GM19455 (cell line): Measurements from ENCODE around the gene B4GALT7.
A peak's percentile ranks its signal among the peaks of the same experiment; 100 is the strongest.
"Not testable (repeated sequence)": the region's sequence is repeated elsewhere in the genome, so short reads cannot be mapped to it uniquely, and the experiment has no call there.

Experiments used
- ATAC-seq: cut with Tn5 transposase; IDR thresholded peaks from one replicate; pipeline ENCODE4 v1.9.1; 2021; ENCODE audit not compliant: unreplicated experiment

Gene B4GALT7, protein sequence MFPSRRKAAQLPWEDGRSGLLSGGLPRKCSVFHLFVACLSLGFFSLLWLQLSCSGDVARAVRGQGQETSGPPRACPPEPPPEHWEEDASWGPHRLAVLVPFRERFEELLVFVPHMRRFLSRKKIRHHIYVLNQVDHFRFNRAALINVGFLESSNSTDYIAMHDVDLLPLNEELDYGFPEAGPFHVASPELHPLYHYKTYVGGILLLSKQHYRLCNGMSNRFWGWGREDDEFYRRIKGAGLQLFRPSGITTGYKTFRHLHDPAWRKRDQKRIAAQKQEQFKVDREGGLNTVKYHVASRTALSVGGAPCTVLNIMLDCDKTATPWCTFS

DNA sequence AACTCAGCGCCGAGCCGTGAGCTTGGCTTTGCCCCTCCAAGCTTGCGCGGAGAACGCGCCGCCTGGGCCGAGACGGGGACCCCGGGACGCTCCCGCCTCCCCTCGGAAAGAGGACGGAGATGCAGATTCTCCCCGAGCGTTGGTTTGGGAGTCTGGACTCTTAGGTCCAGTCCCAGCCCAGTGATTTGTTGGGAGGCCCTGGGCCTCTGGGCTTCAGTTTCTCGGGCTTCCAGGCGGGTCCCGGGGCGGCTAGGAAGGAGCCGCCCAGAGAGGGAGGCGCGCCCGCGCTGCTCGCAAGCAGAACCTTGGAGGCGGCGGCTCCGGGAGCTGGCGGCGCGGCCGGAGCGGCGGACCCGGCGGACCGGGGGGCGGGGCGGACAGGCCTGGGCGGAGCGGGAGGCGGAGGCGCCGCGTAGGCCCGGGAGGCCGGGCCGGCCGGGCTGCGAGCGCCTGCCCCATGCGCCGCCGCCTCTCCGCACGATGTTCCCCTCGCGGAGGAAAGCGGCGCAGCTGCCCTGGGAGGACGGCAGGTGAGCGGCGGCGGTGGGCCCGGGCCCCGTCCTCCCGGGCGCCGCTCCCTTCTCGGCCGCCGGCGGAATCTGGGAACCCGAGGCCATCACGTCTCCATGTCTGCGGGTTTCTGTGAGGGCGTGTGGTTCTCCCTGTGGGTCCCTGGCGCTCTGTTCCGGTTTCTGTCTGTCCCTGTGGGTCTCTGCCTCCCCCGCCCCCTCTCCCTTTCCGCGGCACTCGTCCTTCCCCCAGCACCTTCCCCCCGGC, at the start of gene B4GALT7:
Gene B4GALT7 (plus strand): TSS at position 402 of the 777 bp plus-strand sequence. CDS start 79 bp downstream, at position 481.
- peak; percentile 86 for ATAC-seq

DNA sequence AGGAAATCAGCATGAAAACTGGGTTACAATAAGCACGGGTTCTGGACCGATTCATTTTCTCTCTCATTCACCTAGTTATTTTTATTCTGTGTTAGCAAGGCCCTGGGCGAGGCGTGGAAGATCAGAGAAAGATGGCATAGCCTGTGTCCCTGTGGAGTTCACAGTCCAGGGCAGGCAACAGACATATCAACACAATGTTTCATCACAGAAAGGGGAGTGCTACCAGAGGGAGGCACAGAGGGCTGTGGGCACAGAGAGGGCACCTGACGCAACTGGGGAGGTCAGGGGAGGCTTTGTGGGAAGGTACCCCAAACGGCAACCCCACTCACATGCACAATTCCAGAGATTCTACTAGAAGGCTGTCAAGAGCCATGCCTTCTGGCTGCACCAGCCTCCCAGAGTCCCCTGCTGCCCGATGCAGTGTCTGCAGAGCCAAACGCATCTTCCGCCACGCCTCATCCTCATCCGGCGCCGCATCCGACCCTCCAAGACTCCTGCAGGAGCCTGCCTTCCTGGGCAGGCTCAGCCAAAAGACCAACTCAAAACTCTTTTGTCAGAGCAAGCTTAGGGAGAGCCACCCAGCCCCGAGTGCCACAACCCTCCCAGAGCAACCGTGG, 47.0 kb upstream of the B4GALT7 start:
- no peak for ATAC-seq

DNA sequence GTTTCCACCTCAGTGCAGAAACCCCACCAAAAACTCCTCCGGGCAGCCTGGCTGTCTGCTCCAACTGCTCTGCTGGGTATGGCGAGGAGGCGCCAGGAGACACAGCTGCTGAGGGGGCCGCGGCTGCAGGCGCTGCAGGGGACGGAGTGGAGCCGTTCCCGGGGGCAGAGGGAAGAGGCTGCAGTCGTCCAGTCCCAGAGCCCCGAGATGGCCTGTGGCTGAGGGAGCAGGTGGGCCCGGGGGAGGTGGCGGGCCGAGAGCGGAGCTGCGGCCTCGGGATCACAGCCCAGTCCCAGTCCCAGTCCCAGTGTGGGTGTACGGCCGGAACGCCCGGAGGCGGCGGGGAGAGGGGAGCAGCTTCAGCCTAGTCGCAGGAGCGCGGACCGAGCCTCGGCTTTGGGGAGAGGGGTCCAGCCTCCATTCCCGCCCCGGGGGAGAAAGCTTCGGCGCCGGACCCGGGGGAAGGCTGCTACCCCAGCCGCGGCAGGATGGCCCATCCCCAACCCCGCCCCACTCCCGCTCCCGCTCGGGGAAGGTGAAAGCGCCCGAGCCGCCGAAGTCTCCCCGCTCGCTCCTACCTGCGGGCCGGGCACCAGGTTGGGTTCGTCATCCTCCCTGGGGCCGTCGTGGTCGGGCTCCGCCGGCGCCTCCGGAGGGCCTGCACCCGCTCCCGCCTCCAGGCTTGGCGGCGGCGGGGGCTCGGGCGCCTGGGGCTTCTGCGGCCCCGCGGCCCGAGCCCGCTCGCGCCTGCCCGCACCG, 46.1 kb upstream of the B4GALT7 start:
- peak; percentile 41 for ATAC-seq

DNA sequence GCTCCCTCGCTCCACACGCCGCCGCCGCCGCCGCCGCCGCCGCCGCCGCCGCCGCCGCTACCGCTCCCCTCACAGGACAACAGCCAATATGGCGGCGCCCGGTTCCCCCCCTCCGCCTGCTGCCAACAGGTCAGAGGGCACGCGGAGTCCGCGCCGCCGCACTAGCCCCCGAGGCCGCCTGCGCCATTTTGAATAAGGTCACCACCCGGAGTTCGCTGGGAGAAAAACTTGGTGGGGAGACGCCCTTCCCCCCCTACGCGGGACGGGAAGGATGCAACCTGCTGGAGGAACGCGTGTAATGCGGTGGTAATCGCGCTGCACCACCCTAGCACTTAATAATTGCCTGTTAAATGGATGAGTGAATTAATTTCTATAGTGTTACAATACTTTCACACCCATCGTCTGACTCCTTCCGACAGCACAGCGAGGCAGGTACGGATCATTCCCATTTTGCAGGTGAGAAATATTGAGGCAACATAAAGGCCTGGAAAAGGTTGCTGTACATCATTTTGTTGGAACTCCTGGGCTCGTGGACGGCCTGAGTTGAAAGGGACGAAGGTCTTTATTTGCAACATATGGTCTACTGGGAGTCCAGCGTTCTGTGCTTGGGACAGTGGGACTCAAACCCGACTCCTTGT, 45.3 kb upstream of the B4GALT7 start, which contains the start of gene FAM193B:
Gene FAM193B (minus strand): TSS at position 90 of the 638 bp plus-strand sequence. CDS start 105 bp downstream, outside the sequence.
- ATAC-seq = peak; percentile 88

DNA sequence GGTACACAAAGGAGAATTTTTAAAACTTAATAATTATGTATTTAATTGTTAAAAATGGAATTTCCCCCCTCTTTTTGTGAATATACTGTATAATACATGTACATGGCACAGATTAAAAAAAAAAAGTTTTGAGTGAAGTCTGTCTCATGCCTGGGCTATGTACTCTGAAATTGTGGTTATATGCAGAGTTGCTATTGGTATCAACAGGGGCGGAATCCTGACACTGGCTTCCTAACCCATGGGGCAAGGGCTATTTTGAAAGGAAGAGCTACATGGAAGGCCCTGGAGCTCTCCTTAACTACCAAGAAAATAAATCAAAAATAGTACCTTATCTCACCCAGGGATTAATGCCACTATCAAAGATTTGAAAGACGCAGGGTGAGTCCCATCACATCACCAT, 44.7 kb upstream of the B4GALT7 start:
- no peak for ATAC-seq

DNA sequence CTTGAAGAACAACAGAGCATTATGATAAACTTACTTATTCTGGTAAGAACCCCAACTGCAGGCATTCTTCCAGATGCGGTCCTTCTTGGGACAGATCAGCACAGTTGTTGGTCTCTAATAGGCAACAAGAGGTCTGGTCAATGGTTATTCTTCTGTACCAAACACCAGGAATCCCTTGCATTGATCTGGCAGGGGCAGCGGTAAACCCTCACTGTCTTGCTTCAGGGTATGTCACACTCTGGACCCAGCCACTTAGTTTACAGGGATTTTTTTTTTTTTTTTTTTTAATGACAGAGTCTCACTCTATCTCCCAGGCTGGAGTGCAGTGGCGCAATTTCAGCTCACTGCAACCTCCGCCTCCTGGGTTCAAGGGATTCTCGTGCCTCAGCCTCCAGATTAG, 44.3 kb upstream of the B4GALT7 start:
- no peak for ATAC-seq

DNA sequence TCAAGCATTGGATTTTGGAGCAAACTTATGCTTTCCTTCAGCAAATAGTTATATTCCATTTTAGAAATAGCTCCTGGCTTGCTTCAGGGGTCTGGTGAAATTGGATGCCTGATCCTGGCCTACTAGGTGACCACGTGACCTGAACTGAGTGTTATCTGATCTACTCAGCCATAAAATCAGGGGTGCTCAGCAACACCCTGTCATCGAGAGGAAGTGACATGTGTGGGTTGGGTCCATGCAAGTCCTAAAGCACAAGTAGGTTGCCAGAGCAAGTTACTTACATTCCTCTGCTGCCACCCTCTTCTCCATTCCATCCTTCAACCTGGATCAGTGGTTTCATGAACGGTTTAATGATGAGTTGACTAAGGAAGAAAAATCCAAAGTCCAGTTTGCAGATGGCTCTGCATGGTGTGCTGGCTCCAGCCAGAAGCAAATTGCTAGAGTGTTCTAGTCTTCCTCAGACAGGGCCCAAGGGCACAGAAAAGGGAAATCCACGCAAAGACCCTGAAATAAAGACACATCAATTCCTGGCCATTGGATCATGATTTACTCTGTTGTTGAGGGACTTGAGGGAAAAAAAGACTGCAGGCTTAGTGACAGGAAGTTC, 42.8 kb upstream of the B4GALT7 start:
- no peak for ATAC-seq

DNA sequence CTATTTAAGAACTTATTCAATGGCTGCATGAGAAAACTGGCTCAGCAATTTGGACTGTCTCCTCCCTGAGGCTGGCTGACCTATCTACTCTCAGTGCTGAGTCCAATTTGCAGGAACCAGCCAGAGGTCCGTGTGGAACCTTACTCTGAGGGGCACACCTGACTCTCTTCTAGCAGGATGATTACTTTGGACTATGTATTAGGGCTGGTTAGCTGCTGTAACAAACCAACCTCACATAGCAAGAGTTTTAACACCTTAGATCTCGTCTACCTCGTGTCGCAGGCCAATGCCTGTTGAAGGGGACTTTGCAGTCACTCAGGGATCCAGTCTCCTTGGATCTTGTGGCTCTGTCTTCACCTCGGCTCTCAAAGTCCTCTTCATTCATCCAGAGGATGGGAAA, 42.1 kb upstream of the B4GALT7 start:
- no peak for ATAC-seq

DNA sequence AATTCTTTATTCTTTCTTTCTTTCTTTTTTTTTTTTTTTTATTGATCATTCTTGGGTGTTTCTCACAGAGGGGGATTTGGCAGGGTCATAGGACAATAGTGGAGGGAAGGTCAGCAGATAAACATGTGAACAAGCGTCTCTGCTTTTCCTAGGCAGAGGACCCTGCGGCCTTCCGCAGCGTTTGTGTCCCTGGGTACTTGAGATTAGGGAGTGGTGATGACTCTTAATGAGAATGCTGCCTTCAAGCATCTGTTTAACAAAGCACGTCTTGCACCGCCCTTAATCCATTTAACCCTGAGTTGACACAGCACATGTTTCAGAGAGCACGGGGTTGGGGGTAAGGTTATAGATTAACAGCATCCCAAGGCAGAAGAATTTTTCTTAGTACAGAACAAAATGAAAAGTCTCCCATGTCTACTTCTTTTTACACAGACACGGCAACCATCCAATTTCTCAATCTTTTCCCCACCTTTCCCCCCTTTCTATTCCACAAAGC, 40.4 kb upstream of the B4GALT7 start:
- ATAC-seq = not testable (repeated sequence)

DNA sequence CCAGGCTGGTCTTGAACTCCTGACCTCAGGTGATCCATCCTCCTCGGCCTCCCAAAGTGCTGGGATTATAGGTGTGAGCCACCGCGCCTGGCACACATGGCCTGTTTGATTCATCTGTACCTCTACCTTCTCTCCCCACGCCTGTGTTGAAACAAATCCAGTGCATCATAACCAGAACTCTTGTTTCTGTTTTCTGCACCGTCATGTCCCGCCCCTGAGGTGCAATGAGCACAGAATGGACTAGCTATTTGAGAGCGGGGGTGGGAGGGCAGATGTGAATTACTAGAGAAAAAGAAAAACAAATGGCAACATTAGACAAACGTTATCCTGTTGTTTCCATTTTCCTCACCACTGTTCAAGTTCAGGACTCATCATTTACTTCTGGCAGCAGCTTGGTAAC, 34.9 kb upstream of the B4GALT7 start:
- no peak for ATAC-seq

DNA sequence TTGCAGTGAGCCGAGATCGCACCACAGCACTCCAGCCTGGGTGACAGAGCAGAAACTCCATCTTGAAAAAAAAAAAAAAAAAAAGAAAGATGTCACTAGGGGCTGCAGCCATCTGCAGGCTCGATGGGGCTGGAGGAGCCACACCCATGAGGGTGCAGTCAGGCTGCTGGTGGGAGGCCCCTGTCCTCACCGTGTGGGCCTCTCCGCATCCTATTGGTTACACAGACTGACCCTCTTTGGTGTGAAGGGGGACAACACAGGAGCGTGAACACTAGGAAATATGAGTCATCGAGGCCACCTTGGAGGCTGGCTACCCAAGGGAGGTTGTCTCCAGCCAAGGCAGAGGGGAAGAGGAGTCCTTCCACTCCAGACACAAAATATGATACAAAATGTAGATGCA, 31.6 kb upstream of the B4GALT7 start:
- no peak for ATAC-seq

DNA sequence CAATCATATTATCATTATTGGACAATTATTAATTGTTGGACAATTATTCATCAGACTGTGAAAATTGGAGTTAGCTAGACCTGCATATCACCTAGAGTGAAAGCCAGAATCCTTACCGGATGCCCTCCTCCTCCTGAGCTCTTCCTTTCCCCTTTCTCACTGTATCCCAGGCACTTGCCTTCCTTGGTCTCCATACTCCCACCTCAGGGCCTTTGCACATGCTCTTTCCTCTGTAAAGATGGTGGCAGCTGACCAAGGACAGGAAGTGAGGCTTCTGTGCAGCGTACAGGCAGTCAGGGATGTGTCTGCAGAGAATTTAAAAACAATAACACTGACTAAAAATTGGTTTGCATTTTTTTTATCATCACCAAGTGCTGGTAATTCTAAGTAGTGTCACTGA, 30.0 kb upstream of the B4GALT7 start:
- ATAC-seq = no peak

DNA sequence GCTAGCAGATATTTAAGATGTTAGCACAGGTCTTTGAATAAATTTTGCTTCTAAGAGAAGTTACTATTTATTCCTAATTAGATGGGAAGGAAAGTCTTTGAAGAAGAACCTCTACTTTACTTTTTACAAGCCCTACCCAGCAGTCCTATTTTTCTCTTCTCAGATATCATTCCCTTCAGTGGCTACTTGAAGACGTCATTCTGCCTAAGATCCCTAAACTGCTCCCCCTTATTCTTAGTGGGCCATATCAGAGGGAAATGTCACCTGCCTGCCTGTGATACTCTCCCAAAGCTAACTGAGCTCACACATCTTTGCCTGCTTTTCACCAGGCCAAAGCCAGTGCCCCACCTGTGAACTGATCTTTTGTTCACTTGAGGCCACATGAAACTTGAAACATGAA, 24.4 kb upstream of the B4GALT7 start:
- no peak for ATAC-seq

DNA sequence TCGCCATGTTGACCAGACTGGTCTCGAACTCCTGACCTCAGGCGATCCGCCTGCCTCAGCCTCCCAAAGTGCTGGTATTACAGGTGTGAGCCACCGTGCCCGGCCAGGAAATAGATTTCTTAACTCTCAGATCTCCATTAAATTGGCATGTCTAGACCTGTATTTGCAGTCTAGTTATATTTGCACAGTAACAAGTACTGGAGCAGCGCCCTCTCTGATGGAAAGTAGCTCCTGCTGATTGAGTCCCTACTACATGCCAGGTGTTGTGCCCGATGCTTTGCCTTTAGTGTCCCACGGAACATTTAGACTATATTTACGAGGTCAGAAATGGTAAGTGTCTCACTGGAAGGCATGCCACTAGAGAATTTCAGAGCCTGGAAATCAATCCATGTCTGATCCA, 23.8 kb upstream of the B4GALT7 start:
- ATAC-seq = no peak

DNA sequence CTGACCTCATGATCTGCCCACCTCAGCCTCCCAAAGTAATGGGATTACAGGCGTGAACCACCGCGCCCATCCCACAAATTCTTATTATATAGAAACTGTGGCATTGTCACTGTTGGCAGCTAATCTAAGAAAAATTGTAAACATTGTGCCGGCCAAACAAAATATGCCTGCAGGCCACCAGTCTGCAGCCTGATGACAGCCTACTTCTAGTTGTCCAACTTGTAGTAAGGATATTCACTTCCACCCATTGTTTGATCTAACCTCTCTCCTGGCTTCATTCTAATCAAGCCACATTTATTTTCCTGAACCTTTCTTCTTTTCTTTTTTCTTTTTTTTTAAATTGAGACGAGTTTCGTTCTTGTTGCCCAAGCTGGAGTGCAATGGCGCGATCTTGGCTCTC, 21.6 kb upstream of the B4GALT7 start:
- ATAC-seq = no peak

DNA sequence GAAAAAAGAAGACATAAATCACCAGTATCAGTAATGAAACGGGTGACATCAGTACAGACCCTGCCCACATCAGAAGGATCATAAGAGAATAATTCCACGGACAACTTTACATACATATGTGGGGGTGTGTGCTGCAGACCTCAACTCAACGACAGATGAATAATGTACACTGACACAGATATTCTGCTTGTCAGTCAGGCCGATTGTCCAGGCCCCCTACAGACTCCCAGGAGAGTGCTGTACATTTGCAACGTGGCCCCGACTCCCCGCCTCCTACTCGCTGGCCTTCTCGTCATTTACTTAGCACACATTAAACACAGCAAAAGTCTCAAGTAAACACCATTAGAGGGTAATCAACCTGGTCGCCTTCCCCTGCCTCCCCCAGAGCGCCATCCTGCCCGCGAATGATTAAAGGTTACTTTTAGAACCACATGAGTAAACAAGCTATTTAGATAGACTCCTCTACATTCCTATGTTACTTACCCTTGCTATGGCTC, 11.5 kb upstream of the B4GALT7 start:
- ATAC-seq = no peak

DNA sequence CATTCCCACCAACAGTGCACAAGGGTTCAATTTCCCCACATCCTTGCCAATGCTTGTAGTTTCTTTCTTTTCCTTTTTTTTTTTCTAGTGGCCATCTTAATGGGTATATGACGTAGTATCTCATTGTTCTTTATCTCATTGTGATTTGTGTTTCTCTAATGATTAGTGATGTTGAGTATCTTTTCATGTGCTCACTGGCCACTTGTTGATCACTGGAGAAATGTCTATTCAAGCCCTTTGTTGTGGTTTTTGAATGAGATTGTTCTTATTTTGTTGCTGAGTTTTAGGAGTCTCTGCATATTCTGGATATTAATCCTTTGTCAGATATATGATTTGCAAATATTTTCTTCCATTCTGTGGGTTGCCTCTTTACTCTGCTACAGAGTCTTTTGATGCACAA, 9.5 kb upstream of the B4GALT7 start:
- ATAC-seq = no peak

DNA sequence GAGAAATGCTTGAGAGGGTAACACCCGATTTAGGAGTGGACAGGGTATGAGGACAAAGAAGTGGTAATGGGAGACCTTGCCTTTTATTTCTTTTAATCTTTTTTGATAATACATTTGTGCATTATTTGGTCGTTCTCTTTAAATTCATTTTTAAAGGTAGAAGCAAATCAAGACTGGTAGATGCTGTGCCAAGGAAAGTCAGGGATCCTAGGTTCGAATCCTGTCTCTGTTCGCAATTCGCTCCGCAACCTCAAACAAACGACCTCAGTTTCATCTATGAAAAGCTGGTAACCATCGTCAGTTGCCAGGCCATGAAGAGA, 8.3 kb upstream of the B4GALT7 start:
- ATAC-seq = no peak

DNA sequence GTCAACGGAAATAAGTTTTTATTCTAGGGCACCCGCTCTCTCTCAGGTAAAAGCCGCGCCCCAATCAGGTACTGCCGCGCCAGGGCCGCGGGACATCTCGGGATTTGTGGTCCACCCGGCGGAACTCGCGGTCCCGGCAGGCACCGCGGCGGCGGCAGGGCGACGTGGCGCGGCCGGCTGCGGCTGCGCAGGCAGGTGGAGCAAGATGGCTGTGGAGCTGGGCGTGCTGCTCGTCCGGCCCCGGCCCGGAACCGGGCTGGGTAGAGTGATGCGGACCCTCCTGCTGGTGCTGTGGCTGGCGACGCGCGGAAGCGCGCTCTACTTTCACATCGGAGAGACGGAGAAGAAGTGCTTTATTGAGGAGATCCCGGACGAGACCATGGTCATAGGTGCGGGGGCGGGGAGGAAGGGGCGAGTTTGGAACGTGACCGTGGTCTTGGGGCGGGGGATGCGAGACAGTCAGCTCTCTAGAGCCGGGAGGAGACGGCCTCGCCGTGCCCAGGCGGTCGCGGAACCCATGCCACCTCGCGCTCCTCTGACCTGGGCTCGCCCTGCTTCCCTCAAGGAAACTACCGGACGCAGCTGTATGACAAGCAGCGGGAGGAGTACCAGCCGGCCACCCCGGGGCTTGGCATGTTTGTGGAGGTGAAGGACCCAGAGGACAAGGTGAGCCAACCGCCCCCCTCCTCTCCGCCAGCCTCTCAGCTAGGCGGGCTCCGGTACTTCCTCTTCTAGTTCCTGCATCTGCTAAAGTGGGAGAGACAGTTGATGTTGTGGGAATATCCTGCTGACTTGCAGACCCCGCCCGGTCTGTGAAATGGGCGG, 7.7 kb upstream of the B4GALT7 start, which contains the start of gene TMED9:
Gene TMED9 (plus strand): TSS at position 194 of the 825 bp plus-strand sequence. CDS start 12 bp downstream, at position 206.
- ATAC-seq = peak; percentile 90
